ENCODE data around the gene ATP5MK. TPM values are rescaled to one million over a fixed set of nuclear protein-coding genes. Genes with fewer than 3 reads are reported as not detected.

ATP5MK gene
- total RNA-seq, 1 experiment from 2014 or later: 335 TPM

DNA sequence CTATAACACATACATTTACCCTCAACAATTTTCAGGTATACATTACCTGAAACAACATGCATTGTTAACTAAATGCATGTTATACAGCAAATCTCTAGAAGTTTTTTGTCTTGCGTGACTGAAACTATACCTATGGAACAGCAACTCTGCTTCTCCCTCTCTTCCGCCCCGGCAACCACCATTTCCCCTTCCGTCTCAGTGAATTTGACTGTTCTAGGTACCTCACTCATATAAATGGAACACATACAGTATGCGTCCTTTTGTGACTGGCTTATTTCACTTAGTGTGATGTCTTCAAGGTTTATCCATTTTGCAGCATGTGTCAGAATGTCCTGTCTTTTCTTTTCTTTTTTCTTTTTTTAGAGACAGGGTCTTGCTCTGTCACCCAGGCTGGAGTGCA lies 33.4 kb upstream of the ATP5MK start:
- Histone ChIP-seq H4K20me1 (ENCODE audit: control insufficient read depth, insufficient read depth, insufficient read length) (no peaks in the 10 kb centered on the region), H3K56ac (ENCODE audit: insufficient read length, low read depth, low read length) (no peak overlapping the region), H3K9ac (ENCODE audit: extremely low read depth, insufficient read length, low read length) (no peak overlapping the region)

More for the DNA sequence above, 33.4 kb upstream of the ATP5MK start:
- no peak overlapping the region for H2BK12ac ChIP-seq (ENCODE audit: insufficient read length, low read depth, low read length)
- H3K4me2 ChIP-seq (ENCODE audit: insufficient read depth, insufficient read length, low read length): no peak overlapping the region
- no peak overlapping the region for H2AK5ac ChIP-seq (ENCODE audit: insufficient read length, low read length)
- Mint-ChIP-seq H3K36me3 (ENCODE audit: insufficient read depth in 1 of 3, low read depth in 3 of 3) (peaks cover 36 to 93% (median 76%) of the 10 kb centered on the region in 3 experiments), H3K4me3 (no peak overlapping the region), H3K27ac (0 out of 7 replicates have a peak overlapping the region, but pooled peaks of 1 of the 3 experiments have one; percentile 3), H3K9me3 (no peaks in the 10 kb centered on the region), H3K4me1 (no peaks in the 10 kb centered on the region), H3K27me3 (ENCODE audit: low read depth) (no peaks in the 10 kb centered on the region)
- H3T11ph ChIP-seq (ENCODE audit: low read length): no peak overlapping the region
- H2AFZ ChIP-seq (ENCODE audit: low read length): no peak overlapping the region
- no peaks in the 10 kb centered on the region for H3K23me2 ChIP-seq (ENCODE audit: insufficient read length, low read depth, low read length, poor library complexity, severe bottlenecking)
- no peaks in the 10 kb centered on the region; the same call in 1 of the 2 replicates for H3K79me2 ChIP-seq (ENCODE audit: insufficient read depth, low read length)
- no CpG with 5 or more reads among the region's 5 CpGs for WGBS (ENCODE audit: extremely low coverage, insufficient read length, low lambda C conversion rate)
- H4K8ac ChIP-seq (replicated peaks; ENCODE audit: insufficient read length, low read depth, low read length): no peak overlapping the region
- H3K18ac ChIP-seq (ENCODE audit: insufficient read length, low read depth, low read length): no peak overlapping the region
- no peak overlapping the region for H2BK5ac ChIP-seq (ENCODE audit: insufficient read length, low read length)
- H3K27ac ChIP-seq (ENCODE audit: insufficient read length, low read depth, low read length): no peak overlapping the region
- no peak overlapping the region for H3K14ac ChIP-seq (ENCODE audit: insufficient read depth, low read length)
- no peak for TF ChIP-seq CTCF (conservative IDR thresholded peaks at IDR 0.05)
- no peaks in the 10 kb centered on the region for H3K4me1 ChIP-seq (ENCODE audit: insufficient read depth, low read length)
- no peak for DNase-seq
- no peaks in the 10 kb centered on the region for H3K27me3 ChIP-seq (ENCODE audit: insufficient read depth, low read length)
- no peak overlapping the region for H2BK120ac ChIP-seq (ENCODE audit: low read depth, low read length, poor library complexity, severe bottlenecking)
- no peak overlapping the region for H2BK20ac ChIP-seq (ENCODE audit: low read depth, low read length, poor library complexity, severe bottlenecking)
- no peaks in the 10 kb centered on the region for H3K79me1 ChIP-seq (ENCODE audit: insufficient read depth, low read depth, low read length, poor library complexity, severe bottlenecking)
- no peak overlapping the region for H2BK15ac ChIP-seq (ENCODE audit: low read depth, low read length)
- no peak overlapping the region for H4K5ac ChIP-seq (ENCODE audit: insufficient read length, low read depth, low read length)
- no peak overlapping the region for H3K4ac ChIP-seq (ENCODE audit: low read depth, low read length)
- no peaks in the 10 kb centered on the region for H3K9me3 ChIP-seq (ENCODE audit: control insufficient read depth, low read depth, low read length)
- H3K23ac ChIP-seq (ENCODE audit: insufficient read length, low read depth, low read length): no peak overlapping the region
- H4K91ac ChIP-seq (ENCODE audit: insufficient read length, low read depth, low read length): no peak overlapping the region
